IMR-90 (cell line): ENCODE data around the gene FADS2. TPM values are rescaled to one million over a fixed set of nuclear protein-coding genes. Genes with fewer than 3 reads are reported as not detected.
A peak's percentile ranks its signal among the peaks of the same experiment; 100 is the strongest.

Experiments used
- ATAC-seq: fragments of 200-7000 bp; cut with Tn5 transposase; 2 replicates; pipeline ENCODE4 v1.9.1; 2020; ENCODE audit warnings: low read depth, mild to moderate bottlenecking, moderate library complexity
- BruUV-seq: library from RNA; stranded (reverse); fragments of 400-500 nt; replicated peaks from 2 replicates; lab custom pipeline; 2021; lab: Mats Ljungman, UMichigan
- CTCF ChIA-PET: fragments of 300-600 bp; formaldehyde crosslinking; extraction: SDS; loops from one replicate; lab custom pipeline; 2021; ENCODE audit warnings: antibody characterized with exemption; lab: Yijun Ruan, JAX
- POLR2A ChIA-PET: fragments of 300-600 bp; sonication (Branson Sonifier 250); formaldehyde crosslinking; loops from one replicate; lab custom pipeline; 2022; ENCODE audit warnings: antibody characterized with exemption; ENCODE audit not compliant: unreplicated experiment; lab: Charles Lee
- DNase-seq: peaks from one replicate; pipeline ENCODE4 v3.0.0; 2013
- H2AFZ ChIP-seq: replicated peaks from 2 replicates; pipeline ENCODE3; 2013; ENCODE audit warnings: low read length, mild to moderate bottlenecking; ENCODE audit not compliant: poor library complexity
- H2AK5ac ChIP-seq: 2 replicates; pipeline ENCODE4 v1.6.1; 2013; ENCODE audit warnings: low read depth, low read length, inconsistent platforms
- H2AK9ac ChIP-seq: replicated peaks from 2 replicates; pipeline ENCODE3; 2013; ENCODE audit warnings: mild to moderate bottlenecking, low read depth, low read length, moderate library complexity; ENCODE audit not compliant: poor library complexity
- H2BK120ac ChIP-seq: 2 replicates; pipeline ENCODE4 v1.6.1; 2013; ENCODE audit warnings: low read depth, low read length, inconsistent platforms
- H2BK15ac ChIP-seq: 3 replicates; pipeline ENCODE4 v1.6.1; 2013; ENCODE audit warnings: low read depth, low read length, inconsistent platforms
- H2BK20ac ChIP-seq: 2 replicates; pipeline ENCODE4 v1.6.1; 2013; ENCODE audit warnings: low read depth, mild to moderate bottlenecking, inconsistent platforms, low read length, moderate library complexity
- H2BK5ac ChIP-seq: 2 replicates; pipeline ENCODE4 v1.6.1; 2013; ENCODE audit warnings: mild to moderate bottlenecking, low read depth, low read length, inconsistent platforms; ENCODE audit not compliant: poor library complexity, severe bottlenecking
- H3K14ac ChIP-seq: replicated peaks from 2 replicates; pipeline ENCODE4 v1.6.1; 2013; ENCODE audit warnings: low read depth, low read length, inconsistent platforms
- H3K18ac ChIP-seq: 2 replicates; pipeline ENCODE4 v1.6.1; 2013; ENCODE audit warnings: low read depth, low read length, control low read depth
- H3K23ac ChIP-seq: 2 replicates; pipeline ENCODE4 v1.6.1; 2013; ENCODE audit warnings: low read depth, low read length, inconsistent platforms
- H3K27ac ChIP-seq: 2 replicates; pipeline ENCODE4 v1.5.1; 2013; ENCODE audit warnings: mild to moderate bottlenecking, control low read depth, low read length; ENCODE audit not compliant: insufficient read depth
- H3K27me3 ChIP-seq: 2 replicates; pipeline ENCODE4 v1.6.1; 2013; ENCODE audit warnings: low read length; ENCODE audit not compliant: control insufficient read depth, insufficient read depth
- H3K36me3 ChIP-seq: 2 replicates; pipeline ENCODE4 v1.6.1; 2013; ENCODE audit warnings: low read length, mixed read lengths; ENCODE audit not compliant: control insufficient read depth, insufficient read depth
- H3K4ac ChIP-seq: 2 replicates; pipeline ENCODE4 v1.6.1; 2013; ENCODE audit warnings: low read depth, low read length, inconsistent platforms
- H3K4me1 ChIP-seq: 2 replicates; pipeline ENCODE4 v1.6.1; 2013; ENCODE audit warnings: low read length, mixed read lengths; ENCODE audit not compliant: control insufficient read depth, insufficient read depth
- H3K4me2 ChIP-seq: 2 replicates; pipeline ENCODE4 v1.6.1; 2013; ENCODE audit warnings: low read depth, mild to moderate bottlenecking, control low read depth, low read length, moderate library complexity
- H3K4me3 ChIP-seq: 2 replicates; pipeline ENCODE4 v1.5.1; 2013; ENCODE audit warnings: low read depth, mild to moderate bottlenecking, control low read depth, low read length, moderate library complexity; ENCODE audit not compliant: insufficient read depth
- H3K56ac ChIP-seq: 2 replicates; pipeline ENCODE4 v1.6.1; 2013; ENCODE audit warnings: low read length, inconsistent platforms; ENCODE audit not compliant: insufficient read depth; ENCODE audit errors: extremely low read depth
- H3K79me1 ChIP-seq, 2 experiments: 2 replicates each; pipeline ENCODE4 v1.6.1; 2013; ENCODE audit warnings: low read length in 2 of 2, inconsistent platforms in 1 of 2, low read depth in 1 of 2
- H3K9ac ChIP-seq: 2 replicates; pipeline ENCODE4 v1.6.1; 2013; ENCODE audit warnings: low read depth, low read length, control low read depth
- H3K9me1 ChIP-seq: 2 replicates; pipeline ENCODE4 v1.6.1; 2013; ENCODE audit warnings: low read length, inconsistent platforms; ENCODE audit not compliant: insufficient read depth
- H3K9me3 ChIP-seq: 2 replicates; pipeline ENCODE4 v1.6.1; 2013; ENCODE audit warnings: low read length; ENCODE audit not compliant: control insufficient read depth, insufficient read depth
- H4K20me1 ChIP-seq: 2 replicates; pipeline ENCODE4 v1.6.1; 2013; ENCODE audit warnings: low read length, inconsistent platforms; ENCODE audit not compliant: insufficient read depth
- H4K5ac ChIP-seq: 2 replicates; pipeline ENCODE4 v1.6.1; 2013; ENCODE audit warnings: mild to moderate bottlenecking, low read depth, low read length, control low read depth
- H4K8ac ChIP-seq, 2 experiments: 2 replicates each; pipeline ENCODE4 v1.6.1; 2013; ENCODE audit warnings: low read depth in 2 of 2, low read length in 2 of 2, control low read depth in 1 of 2, inconsistent platforms in 1 of 2
- H4K91ac ChIP-seq: 2 replicates; pipeline ENCODE4 v1.6.1; 2013; ENCODE audit warnings: low read depth, low read length, inconsistent platforms; ENCODE audit not compliant: insufficient read depth
- BHLHE40 ChIP-seq: fragments of 150-350 bp; IDR thresholded peaks from 2 replicates; pipeline ENCODE4 v1.6.1; 2016; ENCODE audit warnings: mild to moderate bottlenecking, low read depth, low read length
- CEBPB ChIP-seq: IDR thresholded peaks from 2 replicates; pipeline ENCODE4 v1.6.1; 2012; ENCODE audit warnings: low read depth, low read length, improper control_type of control experiment
- CHD1 ChIP-seq: IDR thresholded peaks from 2 replicates; pipeline ENCODE4 v1.6.1; 2012; ENCODE audit warnings: low read depth, low read length, improper control_type of control experiment
- FOS ChIP-seq: fragments of 150-350 bp; IDR thresholded peaks from 2 replicates; pipeline ENCODE4 v1.6.1; 2016; ENCODE audit warnings: low read depth, low read length
- MAFK ChIP-seq: IDR thresholded peaks from 2 replicates; pipeline ENCODE4 v1.6.1; 2012; ENCODE audit warnings: low read depth, low read length, improper control_type of control experiment
- MAZ ChIP-seq: IDR thresholded peaks from 2 replicates; pipeline ENCODE4 v1.6.1; 2012; ENCODE audit warnings: low read depth, mild to moderate bottlenecking, low read length, improper control_type of control experiment, moderate library complexity, borderline replicate concordance
- MXI1 ChIP-seq: IDR thresholded peaks from 2 replicates; pipeline ENCODE4 v1.6.1; 2012; ENCODE audit warnings: low read depth, mild to moderate bottlenecking, low read length, moderate library complexity, borderline replicate concordance
- NFE2L2 ChIP-seq: fragments of 150-350 bp; IDR thresholded peaks from 2 replicates; pipeline ENCODE4 v1.6.1; 2016; ENCODE audit warnings: low read depth, mild to moderate bottlenecking, low read length
- POLR2A ChIP-seq: IDR thresholded peaks from 2 replicates; pipeline ENCODE4 v1.6.1; 2012; ENCODE audit warnings: mild to moderate bottlenecking, low read depth, low read length
- RAD21 ChIP-seq: IDR thresholded peaks from 2 replicates; pipeline ENCODE4 v1.6.1; 2012; ENCODE audit warnings: low read length, improper control_type of control experiment
- RFX5 ChIP-seq: IDR thresholded peaks from 2 replicates; pipeline ENCODE4 v1.8.0; 2012; ENCODE audit warnings: low read depth, mild to moderate bottlenecking, low read length, moderate library complexity
- SMC3 ChIP-seq: fragments of 150-350 bp; IDR thresholded peaks from 2 replicates; pipeline ENCODE4 v1.6.1; 2016; ENCODE audit warnings: low read depth, mild to moderate bottlenecking, antibody characterized with exemption, low read length, moderate library complexity
- WGBS, 2 experiments: methylation state at CpG; one replicate each; pipeline versions ENCODE4 v1.1.5 to v1.1.7; 2013; ENCODE audit warnings: missing lambda C conversion rate in 2 of 2; ENCODE audit not compliant: insufficient read length in 1 of 2; ENCODE audit errors: extremely low coverage in 2 of 2; 5-methylcytosine and 5-hydroxymethylcytosine counted together
- dilution Hi-C: fragments of 300-500 bp; cut with HindIII; formaldehyde crosslinking; loops from one replicate; pipeline ENCODE4 v1.14.3; 2018; ENCODE audit warnings: low sequenced_read_pairs; ENCODE audit not compliant: unreplicated experiment
- in situ Hi-C: fragments of 300-500 bp; cut with MboI; formaldehyde crosslinking; loops from 3 replicates; pipeline ENCODE4 v1.14.3; 2019; ENCODE audit warnings: low sequenced_read_pairs, inconsistent platforms, mixed read lengths
- intact Hi-C: fragments of 100-400 bp; cut with micrococcal nuclease; formaldehyde crosslinking; loops from 2 replicates; pipeline ENCODE4 v1.10.0; 2022
- polyA plus RNA-seq, 3 experiments: library from polyadenylated mRNA; depleted of rRNA; stranded (reverse); fragments of >200 nt; gene quantifications; 2 replicates each; pipeline ENCODE4 v1.2.3, GENCODE V29; 2012; ENCODE audit warnings: low replicate concordance in 1 of 3
- total RNA-seq: library from RNA; depleted of rRNA; stranded (reverse); fragments of >200 nt; gene quantifications from 2 replicates; pipeline ENCODE4 v1.2.3, GENCODE V29; 2012
- TF ChIP-seq, protein P1 (sequence below): conservative IDR thresholded peaks from 2 replicates; pipeline ENCODE4 v1.5.1; 2012; ENCODE audit warnings: mild to moderate bottlenecking, low read depth, low read length, improper control_type of control experiment
- TF ChIP-seq, protein P2 (sequence below): fragments of 150-350 bp; IDR thresholded peaks from 2 replicates; pipeline ENCODE4 v1.6.1; 2016; ENCODE audit warnings: low read depth, mild to moderate bottlenecking, low read length, moderate library complexity, borderline replicate concordance
- TF ChIP-seq, protein P3 (sequence below): fragments of 150-350 bp; IDR thresholded peaks from 2 replicates; pipeline ENCODE4 v1.6.1; 2017; ENCODE audit warnings: mild to moderate bottlenecking, antibody characterized with exemption, low read length, low read depth

The FADS2 gene
- total and polyA plus RNA-seq, 2 of the 4 experiments (the other 2 are of a cell fraction), result 33.3 to 88.4 TPM

DNA sequence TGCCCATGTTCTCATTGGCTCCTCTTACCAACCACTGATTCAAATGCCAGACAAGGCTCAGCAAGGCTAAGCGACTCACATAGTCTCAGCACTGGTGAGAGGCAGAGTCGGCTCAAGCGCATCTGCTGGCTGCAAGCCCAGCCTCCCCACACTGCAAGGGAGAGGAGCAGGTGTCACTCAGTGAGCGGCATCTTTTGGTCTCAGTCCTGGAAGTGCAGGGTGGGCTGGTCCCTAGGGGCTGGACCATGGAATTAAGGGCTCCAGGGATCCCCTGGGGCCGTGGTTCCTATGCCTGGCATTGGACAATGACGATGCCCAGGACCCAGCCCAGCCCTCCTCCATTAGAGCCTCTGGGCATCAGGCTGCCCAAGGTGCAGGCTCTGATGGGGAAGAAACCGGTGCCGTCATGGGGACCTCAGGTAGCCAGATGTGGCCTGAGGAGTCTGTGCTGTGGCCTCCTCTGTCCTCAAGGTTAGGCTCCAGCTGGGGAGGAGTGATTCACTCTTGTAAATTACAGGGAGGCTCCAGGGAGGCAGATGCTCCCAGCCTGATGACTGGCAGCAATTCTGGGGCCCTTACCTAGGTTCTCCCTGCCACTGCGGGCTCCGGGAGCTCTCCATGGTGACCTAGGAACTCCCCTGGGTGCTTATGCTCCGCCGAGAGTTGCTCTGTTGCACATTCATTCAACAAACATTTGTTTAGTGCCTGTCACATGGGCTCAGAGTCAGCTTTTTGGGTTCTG, 28.0 kb downstream of the FADS2 start:
- Histone ChIP-seq H3K9me1 (no peaks in the 10 kb centered on the region), H3K27ac (no peak overlapping the region), H3K27me3 (no peaks in the 10 kb centered on the region), H2BK15ac (no peak overlapping the region), H3K4me3 (no peak overlapping the region), H2AFZ (no peak overlapping the region), H4K20me1 (peaks cover 4% of the 10 kb centered on the region), H2AK5ac (no peak overlapping the region), H4K91ac (no peak overlapping the region), H2BK5ac (no peak overlapping the region), H2BK20ac (no peak overlapping the region), H3K36me3 (peaks cover 50% of the 10 kb centered on the region), H4K8ac (no peak overlapping the region), H2AK9ac (no peak overlapping the region), H3K9ac (no peak overlapping the region), H3K79me1 (no peaks in the 10 kb centered on the region; a peak in 1 of 4 replicates), H3K4ac (no peak overlapping the region), H3K18ac (no peak overlapping the region), H3K14ac (no peak overlapping the region), H3K56ac (no peak overlapping the region), H3K23ac (no peak overlapping the region), H2BK120ac (no peak overlapping the region), H3K4me2 (no peak overlapping the region), H3K4me1 (no peaks in the 10 kb centered on the region), H3K9me3 (no peaks in the 10 kb centered on the region), H4K5ac (no peak overlapping the region)
- POLR2A ChIA-PET, result no interaction called here
- DNase-seq (peak; percentile 11), ATAC-seq (no peak; the same call in 1 of the 2 replicates)
- intact Hi-C loops, result no loop called here
- dilution Hi-C loops, result no loop called here
- no TSS peak for BruUV-seq
- WGBS, 2 experiments, result 100% methylated on average over 4 of the region's 12 CpGs; no CpG with 5 or more reads in 1 of the 2 experiments
- CTCF ChIA-PET, result no interaction called here
- in situ Hi-C loops, result loop anchor here (25.0 kb wide), 1 partner anchor 456 kb away; no protein-coding TSS in a partner anchor
- TF ChIP-seq FOS (no peak), MAZ (no peak), CHD1 (no peak), SMC3 (no peak), CEBPB (no peak), MXI1 (no peak), POLR2A (no peak), NFE2L2 (no peak), RFX5 (no peak), BHLHE40 (no peak), MAFK (no peak), RAD21 (no peak)
- TF ChIP-seq, protein P1, sequence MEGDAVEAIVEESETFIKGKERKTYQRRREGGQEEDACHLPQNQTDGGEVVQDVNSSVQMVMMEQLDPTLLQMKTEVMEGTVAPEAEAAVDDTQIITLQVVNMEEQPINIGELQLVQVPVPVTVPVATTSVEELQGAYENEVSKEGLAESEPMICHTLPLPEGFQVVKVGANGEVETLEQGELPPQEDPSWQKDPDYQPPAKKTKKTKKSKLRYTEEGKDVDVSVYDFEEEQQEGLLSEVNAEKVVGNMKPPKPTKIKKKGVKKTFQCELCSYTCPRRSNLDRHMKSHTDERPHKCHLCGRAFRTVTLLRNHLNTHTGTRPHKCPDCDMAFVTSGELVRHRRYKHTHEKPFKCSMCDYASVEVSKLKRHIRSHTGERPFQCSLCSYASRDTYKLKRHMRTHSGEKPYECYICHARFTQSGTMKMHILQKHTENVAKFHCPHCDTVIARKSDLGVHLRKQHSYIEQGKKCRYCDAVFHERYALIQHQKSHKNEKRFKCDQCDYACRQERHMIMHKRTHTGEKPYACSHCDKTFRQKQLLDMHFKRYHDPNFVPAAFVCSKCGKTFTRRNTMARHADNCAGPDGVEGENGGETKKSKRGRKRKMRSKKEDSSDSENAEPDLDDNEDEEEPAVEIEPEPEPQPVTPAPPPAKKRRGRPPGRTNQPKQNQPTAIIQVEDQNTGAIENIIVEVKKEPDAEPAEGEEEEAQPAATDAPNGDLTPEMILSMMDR, result no peak
- TF ChIP-seq, protein P2, sequence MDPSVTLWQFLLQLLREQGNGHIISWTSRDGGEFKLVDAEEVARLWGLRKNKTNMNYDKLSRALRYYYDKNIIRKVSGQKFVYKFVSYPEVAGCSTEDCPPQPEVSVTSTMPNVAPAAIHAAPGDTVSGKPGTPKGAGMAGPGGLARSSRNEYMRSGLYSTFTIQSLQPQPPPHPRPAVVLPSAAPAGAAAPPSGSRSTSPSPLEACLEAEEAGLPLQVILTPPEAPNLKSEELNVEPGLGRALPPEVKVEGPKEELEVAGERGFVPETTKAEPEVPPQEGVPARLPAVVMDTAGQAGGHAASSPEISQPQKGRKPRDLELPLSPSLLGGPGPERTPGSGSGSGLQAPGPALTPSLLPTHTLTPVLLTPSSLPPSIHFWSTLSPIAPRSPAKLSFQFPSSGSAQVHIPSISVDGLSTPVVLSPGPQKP, result no peak
- TF ChIP-seq, protein P3, sequence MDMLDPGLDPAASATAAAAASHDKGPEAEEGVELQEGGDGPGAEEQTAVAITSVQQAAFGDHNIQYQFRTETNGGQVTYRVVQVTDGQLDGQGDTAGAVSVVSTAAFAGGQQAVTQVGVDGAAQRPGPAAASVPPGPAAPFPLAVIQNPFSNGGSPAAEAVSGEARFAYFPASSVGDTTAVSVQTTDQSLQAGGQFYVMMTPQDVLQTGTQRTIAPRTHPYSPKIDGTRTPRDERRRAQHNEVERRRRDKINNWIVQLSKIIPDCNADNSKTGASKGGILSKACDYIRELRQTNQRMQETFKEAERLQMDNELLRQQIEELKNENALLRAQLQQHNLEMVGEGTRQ, result no peak
